ENCODE measurements around the gene DUSP1. TPM values are rescaled to one million over a fixed set of nuclear protein-coding genes. Genes with fewer than 3 reads are reported as not detected.

DUSP1 gene
- total and polyA plus RNA-seq, 2 of the 13 experiments (the other 11 are each of a cell fraction or from before 2014, with no cell fraction given) = 27.1 to 55.5 TPM

GRCh38 chr5:172730981-172731679, 39.9 kb downstream of the DUSP1 start (continued):
- no peak for TF ChIP-seq ZBTB40 (IDR thresholded peaks at IDR 0.05)
- TF ChIP-seq ZBTB40 (CRISPR knock-in tag; IDR thresholded peaks at IDR 0.05) = peak; percentile 86
- TF ChIP-seq ZNF605 (CRISPR knock-in tag; IDR thresholded peaks at IDR 0.05) = peak; percentile 89
- TF ChIP-seq NPAS2 (CRISPR knock-in tag; IDR thresholded peaks at IDR 0.05; ENCODE audit: borderline replicate concordance) = no peak
- peak; percentile 42; the same call in 1 of the 2 replicates for TF ChIP-seq ZFP91 (CRISPR knock-in tag; IDR thresholded peaks at IDR 0.05; ENCODE audit: borderline replicate concordance)
- TF ChIP-seq ARID4A (CRISPR knock-in tag; IDR thresholded peaks at IDR 0.05; ENCODE audit: borderline replicate concordance) = peak; percentile 49; the same call in 1 of the 2 replicates
- peak in 1 of 2 experiments; percentile 28; a peak in 1 of 4 replicates for TF ChIP-seq EP300 (IDR thresholded peaks at IDR 0.05; ENCODE audit: low read depth in 2 of 2, low read length in 2 of 2)
- TF ChIP-seq EP300 (CRISPR knock-in tag; IDR thresholded peaks at IDR 0.05; ENCODE audit: borderline replicate concordance) = peak; percentile 66; the same call in 1 of the 2 replicates
- peak; percentile 39; the same call in 1 of the 2 replicates for TF ChIP-seq PITX1 (CRISPR knock-in tag; IDR thresholded peaks at IDR 0.05)
- TF ChIP-seq RARG (CRISPR knock-in tag; IDR thresholded peaks at IDR 0.05; ENCODE audit: low read depth) = 0 out of 2 replicates have a peak, but pooled peaks have one; percentile 44
